Stimulated activated CD4-positive, alpha-beta T cell treated with anti-CD3 and anti-CD28 coated beads, Interleukin-15, amount 100 ng/mL, for 1 hour (primary cell): Measurements from ENCODE around the gene REV3L.
"Not testable (repeated sequence)": the region's sequence is repeated elsewhere in the genome, so short reads cannot be mapped to it uniquely, and the experiment has no call there.

Experiments used
- DNase-seq, 2 donors: peaks; one replicate each; pipeline ENCODE4 v3.0.0-alpha.2; 2020; ENCODE audit warnings: low read depth in 1 of 2, low spot score in 1 of 2

REV3L gene

DNA sequence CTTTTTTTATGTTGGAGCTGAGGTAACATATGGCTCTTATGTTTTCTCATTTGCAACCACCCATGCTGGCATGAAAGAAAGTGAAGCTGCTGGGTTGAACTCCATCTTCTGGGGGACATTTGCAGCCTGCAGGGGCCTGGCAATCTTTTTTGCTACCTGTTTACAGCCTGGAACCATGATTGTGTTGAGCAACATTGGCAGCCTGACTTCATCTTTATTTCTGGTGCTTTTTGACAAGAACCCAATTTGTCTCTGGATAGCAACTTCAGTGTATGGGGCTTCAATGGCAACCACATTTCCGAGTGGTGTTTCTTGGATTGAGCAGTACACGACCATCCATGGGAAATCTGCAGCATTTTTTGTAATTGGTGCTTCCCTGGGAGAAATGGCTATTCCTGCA is 216.7 kb downstream of the REV3L start:
- DNase-seq: no peak

DNA sequence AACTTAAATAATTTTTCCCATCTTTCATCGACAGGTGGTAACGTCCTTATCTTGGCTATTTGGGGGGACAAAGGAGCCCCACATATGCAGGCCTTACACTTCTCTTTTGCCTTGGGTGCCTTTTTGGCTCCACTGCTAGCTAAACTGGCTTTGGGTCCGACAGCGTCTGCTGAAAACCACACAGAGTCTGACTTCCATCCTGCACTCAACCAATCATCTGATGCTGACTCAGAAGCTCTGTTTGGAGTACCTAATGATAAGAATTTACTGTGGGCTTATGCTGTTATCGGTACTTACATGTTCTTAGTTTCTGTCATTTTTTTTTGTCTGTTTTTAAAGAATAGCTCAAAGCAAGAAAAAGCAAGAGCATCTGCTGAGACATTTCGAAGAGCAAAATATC is 217.2 kb downstream of the REV3L start:
- no peak for DNase-seq

DNA sequence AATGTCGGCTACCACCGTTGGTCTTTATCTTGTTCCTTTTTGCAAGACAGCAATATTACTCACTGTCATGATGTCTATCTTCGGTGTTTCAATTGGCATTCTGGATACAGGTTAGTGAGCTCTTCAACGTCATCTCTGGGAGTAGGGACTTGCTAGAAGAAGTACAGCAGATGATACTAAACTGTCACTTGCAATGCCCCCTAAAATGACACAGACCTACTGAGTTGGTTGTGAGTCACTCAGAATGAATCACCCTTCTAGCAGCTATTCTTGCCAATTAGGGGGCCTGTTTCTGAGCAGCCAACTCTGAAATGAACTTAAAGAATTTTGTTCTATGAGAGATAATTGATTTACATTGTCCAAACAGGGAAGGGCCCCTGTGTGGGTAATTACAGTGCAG is 219.2 kb downstream of the REV3L start:
- no peak for DNase-seq

DNA sequence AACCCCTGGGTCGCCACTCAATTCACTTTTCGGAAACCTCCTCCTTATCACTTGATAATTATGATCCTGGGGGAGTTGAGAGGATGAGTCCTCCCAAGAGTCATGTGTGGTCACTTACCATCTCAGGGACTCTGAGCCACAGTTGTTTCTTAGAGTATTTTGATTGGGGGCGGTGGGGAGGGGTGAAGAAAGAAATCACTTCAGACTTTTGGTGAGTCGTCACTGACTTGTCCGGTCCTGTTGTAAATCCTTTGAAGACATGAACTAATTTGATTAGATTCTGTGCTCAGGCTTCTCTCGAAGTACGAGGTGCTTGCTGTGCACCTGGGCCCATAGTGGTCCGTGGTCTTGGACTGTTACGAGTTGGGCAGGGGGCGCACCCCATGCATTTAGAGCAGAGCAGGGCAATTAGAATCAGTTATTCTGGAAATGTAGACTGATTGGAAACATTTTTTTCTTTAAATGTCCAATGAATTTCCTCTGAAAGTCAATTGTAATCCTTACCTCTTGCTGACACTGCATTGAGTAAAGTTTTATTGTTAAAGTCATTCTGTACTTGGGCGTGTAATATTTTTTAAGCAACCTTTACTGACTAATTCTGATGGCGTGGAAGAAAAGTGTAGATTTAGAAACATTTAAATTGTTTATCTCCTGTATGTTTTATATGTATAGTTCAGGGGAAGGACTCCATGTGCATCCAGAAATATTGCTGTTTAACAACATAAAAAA is 222.3 kb downstream of the REV3L start:
- no peak for DNase-seq

DNA sequence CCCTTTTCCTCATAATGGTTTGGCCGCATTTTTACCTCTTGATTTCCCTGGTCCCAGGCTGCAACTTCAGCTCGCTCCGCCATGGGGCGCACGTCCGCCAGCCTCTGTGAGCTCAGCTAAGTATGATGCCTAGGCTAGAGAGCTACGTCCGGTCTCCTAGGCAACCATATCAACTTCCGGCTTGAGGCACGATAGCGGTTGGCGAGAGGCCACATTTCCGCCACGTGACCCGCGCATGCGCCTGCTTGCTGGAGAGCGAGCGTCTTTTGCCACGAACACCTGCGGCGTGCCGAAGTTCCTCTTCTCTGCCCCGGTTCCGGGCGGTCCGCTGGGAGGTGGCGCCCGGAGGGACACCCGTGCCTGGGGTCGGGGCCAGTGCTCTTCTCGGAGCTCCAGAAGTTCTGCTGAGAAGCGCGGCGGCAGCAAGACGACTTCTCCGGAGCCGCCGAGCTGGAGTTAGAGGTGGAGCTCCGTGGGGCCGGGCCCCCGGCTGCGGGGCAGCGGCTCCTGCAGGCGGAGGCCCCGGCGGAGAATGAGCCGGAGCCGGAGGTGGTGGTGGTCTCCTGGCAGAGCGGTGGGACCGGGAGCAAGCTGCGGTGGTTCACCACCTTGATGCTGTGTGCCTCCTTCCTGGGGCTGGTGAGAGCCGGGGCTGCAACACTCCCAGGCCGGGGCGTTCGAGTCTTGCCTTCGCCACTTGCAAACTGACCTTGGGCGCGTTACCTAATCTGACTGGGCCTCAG is 223.8 kb downstream of the REV3L start:
- peak; percentile 97 for DNase-seq

DNA sequence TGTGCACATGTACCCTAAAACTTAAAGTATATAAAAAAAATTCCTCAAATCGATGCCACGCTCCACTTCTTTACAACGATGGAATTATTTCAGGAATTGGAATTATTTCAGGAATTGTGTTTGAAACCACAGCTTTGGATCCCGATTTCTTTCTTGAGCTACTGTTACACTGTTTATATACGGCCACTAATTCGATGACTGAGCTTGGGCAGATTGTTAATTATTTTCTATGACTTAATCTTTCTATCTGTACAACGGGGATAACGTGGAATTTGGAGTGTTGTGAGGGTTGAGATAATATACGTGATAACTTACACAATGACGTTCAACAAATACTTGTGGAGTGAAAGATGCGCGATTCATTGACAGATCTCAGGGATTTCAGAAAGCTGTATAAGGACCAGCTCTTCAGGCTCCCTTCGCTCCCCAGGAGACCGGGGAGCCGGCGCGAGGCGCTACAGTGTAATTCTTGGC is 224.4 kb downstream of the REV3L start:
- no peak for DNase-seq

DNA sequence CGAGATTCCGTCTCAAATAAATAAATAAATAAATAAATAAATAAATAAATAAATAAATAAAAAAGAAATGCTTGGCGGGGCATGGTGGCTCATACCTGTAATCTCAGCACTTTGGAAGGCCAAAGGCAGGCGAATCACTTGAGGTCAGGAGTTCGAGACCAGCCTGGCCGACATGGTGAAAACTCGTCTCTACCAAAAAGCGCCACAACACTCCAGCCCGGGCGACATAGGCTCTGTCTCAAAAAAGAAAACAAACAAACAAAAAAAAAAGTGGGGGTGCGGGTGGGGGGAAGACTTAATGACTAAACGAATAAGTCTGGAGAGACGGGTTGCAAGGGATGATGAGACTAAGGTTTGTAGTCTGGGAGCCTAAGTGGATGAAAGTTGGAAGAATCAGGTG is 225.0 kb downstream of the REV3L start:
- no peak for DNase-seq

DNA sequence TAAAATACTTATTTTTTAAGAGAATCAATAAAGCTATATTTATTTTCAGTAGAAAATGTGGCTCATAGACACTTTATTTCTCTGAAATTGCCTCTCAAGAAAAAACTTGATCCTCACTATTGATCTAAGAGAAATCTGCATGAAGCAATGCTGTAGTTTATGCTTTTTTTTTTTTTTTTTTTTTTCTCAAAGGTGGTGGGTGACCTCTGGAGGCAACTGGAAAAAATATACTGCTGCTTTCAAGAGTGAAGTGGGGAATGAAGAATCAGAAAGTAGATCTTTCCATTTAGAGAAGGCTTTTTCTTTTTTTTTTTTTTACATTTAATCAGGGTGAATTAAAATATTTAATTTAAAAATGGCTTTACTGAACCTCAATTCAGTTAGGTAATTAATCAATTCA is 226.4 kb downstream of the REV3L start:
- DNase-seq: no peak

DNA sequence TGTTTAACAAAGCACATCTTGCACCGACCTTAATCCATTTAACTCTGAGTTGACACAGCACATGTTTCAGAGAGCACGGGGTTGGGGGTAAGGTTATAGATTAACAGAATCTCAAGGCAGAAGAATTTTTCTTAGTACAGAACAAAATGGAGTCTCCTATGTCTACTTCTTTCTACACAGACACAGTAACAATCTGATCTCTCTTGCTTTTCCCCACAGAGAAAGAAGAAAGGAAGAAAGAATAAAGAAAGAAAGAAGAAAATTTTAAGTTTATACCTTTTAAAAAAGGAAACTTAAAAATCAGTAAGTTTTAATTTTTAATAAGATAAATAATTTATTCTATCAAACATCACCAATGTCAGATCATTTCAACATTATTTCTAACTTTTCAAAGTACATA is 227.2 kb downstream of the REV3L start:
- not testable (repeated sequence) for DNase-seq

DNA sequence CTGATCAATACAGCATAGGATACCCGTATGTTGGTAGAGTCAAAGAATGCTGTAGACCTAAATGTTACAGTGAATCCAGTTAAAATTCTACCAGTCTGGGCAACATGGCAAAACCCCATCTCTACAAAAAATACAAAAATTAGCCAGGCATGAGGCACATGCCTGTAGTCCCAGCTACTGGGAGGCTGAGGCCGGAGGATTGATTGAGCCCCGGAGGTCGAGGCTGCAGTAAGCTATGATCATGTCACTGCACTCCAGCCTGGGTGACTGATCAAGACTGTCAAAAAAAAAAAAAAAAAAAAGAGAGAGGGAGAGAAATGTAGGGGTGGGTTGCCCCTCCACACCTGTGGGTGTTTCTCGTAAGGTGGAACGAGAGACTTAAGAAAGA is 228.2 kb downstream of the REV3L start:
- no peak for DNase-seq

DNA sequence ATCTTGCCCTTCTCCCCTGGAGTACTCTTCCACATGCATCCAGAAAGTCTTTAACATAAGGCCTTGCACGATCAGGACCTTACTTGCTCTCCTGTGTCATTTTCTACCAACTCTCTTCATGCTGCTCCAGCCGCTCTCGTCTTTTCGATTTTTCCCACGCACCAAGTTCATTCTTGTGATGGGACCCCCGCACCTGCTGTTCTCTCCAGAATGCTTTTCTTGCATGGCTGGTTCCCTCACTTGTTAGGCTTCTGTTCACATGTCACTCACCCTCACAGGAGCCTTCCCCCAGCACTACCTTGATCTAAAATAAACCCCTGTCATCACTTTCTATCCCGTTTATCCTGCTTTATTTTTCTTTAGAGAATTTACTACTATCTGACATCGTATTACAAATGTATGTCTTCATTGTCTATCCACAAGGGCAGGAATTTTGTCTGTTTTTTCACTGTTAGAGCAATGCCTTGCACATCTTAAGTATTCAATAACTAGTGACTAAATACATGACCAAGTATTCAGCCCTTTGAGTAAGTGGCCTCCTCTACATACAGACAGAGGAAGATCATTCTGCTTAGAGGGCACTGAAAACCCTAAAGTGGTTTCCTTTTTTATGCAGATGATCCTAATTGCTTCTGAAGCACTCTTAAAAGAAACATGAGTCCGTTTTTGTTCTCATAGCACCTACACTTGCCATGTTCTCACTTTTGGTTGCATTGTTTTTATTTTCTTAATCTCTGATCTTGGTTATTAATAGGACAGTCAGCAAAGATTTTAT is 228.8 kb downstream of the REV3L start:
- no peak for DNase-seq

DNA sequence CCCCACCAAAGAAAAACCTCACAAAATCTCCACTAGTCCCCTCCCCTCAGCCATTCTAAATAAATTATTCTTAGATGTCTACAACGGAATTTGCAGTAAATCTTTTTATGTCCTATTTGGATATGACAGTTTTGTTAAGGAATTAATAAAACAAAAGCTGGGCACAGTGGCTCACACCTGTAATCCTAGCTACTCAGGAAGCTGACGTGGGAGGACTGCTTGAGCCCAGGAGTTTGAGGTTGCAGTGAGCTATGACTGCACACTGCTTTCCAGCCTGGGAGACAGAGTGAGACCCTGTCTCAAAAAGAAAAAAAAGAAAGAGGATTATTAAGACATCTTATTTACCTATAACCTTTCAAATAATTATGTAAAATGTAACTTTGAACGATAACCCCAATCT is 230.3 kb downstream of the REV3L start:
- no peak for DNase-seq

DNA sequence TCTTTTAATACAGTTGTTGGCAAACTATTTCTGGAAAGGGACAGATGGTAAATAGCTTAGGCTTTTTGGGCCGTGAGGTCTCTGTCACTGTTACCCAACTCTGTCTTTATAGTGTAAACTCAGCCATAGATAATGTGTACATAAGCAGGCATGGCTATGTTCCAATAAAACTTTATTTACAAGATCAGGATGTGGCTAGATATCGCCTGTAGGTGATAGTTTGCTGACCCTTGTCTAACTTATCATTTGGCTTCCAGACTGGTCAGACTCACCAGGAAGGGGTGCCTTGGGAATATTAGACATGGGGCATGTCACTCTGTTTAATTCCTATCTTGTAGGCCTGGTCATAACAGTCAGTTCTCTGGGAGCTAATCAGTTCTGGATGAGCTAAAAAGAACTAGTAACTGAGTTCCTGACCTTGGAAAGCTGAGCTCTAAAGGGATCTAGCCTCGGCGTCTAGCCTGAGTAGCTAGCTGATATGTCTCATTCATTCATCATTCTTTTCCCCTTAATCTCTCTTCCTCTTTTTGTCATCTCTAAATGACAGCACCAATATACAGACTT is 232.1 kb downstream of the REV3L start:
- DNase-seq: no peak
